GM21515 (cell line): ENCODE results near the gene PPFIBP2.

Experiments
- ATAC-seq: cut with Tn5 transposase; IDR thresholded peaks from one replicate; pipeline ENCODE4 v1.9.1; 2021; ENCODE audit not compliant: unreplicated experiment

The PPFIBP2 gene

GRCh38 chr11:7595951-7596350 lies 82.2 kb downstream of the PPFIBP2 start:
- no peak for ATAC-seq

DNA sequence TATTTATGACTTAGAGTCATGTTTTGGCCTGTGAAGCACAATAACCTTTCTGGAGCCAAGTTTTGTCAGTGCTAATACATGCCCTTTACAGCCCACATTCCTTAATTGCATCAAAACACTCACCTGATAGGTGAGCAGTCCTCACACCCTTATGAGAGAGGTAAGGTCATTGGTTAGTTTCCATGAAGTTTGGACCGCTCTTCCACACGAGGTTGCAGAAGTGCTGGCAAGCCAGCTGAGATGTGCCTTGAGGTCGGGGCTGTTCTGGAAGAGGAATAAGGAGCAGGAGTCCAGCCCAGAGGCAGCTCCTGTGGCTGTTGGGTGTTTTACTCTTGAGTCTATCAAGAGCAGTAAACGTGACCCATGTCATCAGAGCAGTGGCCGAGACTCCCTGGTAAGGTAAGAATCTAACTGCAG lies 83.2 kb downstream of the PPFIBP2 start:
- ATAC-seq, result no peak

DNA sequence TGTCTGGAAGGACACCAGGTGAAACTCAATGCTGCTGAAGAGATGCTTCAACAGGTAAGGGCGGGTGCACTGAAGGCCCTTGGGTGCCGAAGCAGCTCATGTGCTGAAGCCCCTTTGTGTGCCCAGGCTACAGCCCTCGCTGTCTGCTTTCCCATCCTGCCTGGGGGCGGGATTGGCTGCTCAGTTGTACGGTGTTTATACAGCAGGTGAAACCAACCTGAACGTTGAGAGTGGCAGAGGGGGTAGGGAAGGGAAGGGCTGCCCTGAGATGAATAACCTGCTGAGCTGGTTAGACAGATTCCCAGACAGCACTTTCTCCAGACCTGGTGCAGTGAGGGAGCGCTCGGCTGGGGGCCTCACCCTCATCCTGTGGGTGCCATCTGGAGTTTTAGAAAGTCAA lies 83.8 kb downstream of the PPFIBP2 start:
- no peak for ATAC-seq

GRCh38 chr11:7599209-7599608 lies 85.4 kb downstream of the PPFIBP2 start:
- ATAC-seq, result no peak

DNA sequence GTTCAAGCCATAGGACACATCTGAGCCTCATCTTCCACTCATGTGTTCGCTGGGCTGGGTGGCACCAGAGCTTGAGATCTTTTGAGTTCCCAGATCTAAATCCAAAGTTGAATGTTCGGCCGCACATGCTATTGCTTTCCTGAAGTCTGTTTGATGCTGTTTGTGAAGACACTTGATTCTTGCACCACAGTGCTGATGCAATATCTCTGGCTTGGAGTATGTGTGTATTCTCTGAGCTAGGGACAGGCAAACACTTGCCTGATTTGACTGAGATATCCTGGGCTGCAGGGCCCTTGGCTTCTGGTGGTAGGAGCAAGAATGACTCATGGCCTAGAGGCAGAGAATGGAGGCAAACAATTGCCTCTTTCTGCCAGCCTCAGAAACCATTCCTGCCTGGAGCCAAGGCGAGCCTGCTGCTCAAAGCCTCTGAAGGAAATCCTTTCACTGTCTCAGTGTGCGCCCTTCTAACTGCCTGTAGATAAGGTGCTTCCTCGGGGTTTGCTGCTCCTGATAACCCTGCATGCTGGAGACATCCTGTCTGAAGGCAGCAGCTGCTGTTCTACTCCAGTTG lies 86.5 kb downstream of the PPFIBP2 start:
- ATAC-seq, result no peak

DNA sequence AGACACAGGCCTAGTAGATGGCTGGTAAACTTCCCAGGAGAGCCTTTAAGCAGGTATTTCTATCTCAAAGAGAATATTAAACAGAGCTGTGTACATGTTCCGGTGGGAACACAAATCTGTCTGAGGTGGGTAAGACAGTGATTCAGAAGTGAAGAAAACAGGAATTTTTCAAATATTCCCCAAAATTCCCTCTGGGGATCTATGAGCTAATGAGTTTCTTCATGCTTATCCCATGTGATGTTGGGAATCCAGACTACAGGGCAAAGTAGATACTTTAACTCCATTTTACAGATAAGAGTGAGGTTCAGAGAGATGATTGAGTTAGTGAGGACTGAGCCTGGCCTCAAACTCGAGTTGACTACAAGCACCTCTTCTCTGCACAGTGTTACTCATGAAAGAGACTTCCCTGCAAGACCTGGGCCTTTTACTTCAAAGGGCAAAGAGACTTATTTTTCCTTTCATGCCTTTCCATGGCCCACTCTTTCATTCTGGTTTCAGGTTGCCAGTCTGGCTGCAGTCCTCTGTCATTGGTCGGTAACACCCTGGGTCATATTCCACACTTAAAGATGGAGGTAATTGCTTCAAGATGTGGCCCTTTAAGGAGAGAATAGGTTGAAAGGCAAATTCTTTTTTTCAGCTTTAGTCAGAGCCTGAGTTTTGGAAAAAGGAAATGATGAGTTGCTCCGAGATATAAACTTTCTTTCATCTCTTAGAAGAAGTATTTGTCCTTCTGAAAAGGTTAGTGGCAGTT lies 89.4 kb downstream of the PPFIBP2 start:
- no peak for ATAC-seq

DNA sequence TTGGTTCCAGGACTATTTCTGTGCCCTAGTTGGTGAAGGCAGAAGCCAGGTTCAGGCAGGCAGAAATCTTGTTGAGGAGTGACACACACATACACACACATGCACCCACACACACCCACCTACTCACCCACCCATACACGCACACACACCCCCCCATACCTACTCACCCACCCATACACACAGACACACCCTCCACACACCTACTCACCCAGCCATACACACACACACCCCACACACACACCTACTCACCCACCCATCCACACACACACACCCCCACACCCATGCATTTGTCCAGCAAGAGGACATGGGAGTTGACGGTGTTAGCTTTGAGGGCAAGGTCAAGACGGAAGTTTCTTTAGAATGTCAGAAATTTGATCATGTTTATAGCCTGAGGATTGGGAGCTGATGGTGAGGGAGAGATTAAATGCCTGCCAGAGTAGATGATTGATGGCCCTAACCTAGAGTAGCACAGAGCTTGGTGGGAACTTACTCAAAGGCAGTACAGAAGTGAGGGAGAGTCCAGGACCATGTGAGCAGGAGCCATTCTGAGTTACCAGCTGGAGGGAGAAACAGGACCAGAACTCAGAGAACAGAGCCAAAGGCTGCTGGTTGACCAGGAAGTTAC lies 90.6 kb downstream of the PPFIBP2 start:
- no peak for ATAC-seq

GRCh38 chr11:7605186-7605943 lies 91.6 kb downstream of the PPFIBP2 start:
- no peak for ATAC-seq

DNA sequence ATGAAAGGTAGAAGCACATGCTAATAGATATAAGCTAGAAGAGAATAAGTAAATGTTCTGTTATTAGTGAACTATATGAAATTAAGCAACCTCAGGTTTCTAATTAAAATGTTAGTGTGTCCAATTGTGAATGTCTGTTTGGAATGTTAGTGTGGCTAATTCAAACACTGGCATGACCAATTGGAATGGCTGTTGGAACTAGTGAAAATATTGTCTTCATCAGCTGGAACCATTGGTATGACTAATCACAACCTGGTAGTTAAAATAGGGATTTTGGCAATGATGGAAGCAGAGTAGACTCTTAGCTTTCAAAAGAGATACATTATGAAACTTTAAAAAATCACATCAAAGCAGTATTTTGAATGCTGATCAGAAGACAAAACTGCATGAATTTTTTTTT lies 92.7 kb downstream of the PPFIBP2 start:
- ATAC-seq, result no peak

GRCh38 chr11:7609015-7609414 lies 95.2 kb downstream of the PPFIBP2 start:
- ATAC-seq, result no peak

DNA sequence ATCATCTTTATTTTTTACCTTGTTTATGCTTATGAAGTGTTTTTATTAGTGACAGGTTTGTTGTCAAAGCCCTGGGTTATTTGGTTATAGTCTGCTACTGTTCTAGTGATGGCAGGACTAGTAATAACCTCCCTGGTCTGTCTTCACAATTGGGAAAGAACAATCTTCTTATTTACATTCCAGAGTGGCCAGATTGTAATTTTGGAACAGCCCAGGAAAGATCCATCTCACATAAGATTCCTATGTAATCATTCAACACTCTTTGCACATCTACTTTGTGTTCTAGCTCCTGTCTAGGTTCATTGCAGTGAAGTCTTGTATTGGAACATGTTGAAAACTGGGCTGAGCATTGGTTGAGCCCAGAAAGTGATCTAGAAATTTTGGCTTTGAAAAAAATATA lies 95.7 kb downstream of the PPFIBP2 start:
- no peak for ATAC-seq

DNA sequence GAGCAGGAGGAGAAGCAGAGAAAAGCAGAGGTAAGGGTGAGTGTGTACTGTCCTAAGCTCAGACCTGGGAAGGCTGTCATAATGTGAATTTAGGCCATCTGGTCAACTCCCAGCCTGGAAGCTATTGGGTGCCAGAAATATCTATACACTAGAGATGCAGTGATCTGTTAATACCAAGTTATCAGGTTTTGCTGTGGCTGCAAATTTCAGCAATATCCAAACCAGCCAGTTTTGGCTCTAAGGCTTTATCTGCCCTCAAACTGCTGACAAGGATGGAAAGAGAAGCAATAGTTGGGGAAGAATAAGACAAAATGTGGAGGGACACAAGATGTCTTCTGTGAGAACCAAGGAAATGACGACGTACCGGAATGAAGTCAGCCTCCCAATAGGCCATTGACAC lies 96.6 kb downstream of the PPFIBP2 start:
- no peak for ATAC-seq

GRCh38 chr11:7611411-7611810 lies 97.6 kb downstream of the PPFIBP2 start:
- no peak for ATAC-seq

DNA sequence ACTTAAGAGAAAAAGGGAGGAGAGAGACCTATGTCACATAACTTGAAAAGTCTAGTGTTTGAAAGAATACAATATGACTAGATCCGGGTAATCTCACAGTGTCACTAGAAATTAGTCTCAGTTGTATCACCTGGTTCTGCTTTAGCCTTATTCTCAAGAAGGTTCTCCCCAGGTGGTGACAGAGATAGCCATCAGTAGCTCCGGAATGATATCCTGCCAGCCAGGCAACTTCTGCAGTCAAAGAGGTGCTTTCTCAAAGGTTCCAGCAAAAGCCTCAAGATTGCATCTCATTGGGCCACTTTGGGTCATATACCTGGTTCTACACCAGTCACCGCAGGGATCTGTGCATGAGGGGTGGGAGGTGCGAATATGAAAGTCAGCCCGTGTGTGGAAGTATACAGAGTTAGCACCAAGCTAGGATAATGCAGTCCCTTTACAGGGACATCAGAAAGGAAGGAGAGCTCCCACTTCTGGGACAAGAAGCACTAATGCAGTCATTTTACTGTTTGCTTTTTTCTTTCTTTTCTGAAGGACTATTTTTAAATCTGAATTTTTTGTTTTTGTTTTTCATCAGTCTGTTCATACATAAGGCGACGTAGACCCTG lies 98.4 kb downstream of the PPFIBP2 start:
- no peak for ATAC-seq

DNA sequence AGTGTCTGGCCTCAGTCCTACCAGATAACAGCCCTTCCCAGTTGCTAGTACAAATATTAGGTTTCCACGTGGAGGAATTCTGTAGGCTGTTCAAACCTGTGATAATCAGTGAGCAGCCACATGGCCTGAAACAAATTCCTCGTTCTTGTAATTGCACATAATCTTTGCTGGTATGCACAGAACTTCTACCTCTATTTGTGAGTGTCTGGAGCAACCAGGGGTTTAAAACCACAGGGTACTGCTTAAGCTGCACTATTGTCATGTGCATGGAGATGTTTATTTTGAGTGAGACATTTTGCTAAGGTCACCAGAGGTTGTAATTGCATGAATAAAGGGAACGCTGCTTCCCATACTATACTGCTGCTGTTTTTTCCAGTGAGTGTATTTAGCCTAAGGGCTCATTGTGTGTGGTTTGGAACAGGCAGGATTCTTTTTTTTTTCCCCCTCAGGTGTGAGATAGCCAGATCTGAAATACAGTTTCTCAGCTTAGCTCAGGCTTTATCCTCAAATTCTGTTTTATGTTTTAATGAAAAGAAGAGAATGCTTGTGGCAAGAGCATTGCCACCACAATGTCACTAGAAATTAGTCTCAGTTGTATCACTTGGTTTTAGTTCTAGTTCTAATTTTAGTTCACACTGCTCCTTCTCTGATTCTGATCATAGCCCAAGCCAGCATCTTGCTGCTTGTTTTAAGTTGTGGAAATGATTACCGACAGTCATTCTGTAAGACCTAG lies 99.0 kb downstream of the PPFIBP2 start:
- ATAC-seq, result no peak

DNA sequence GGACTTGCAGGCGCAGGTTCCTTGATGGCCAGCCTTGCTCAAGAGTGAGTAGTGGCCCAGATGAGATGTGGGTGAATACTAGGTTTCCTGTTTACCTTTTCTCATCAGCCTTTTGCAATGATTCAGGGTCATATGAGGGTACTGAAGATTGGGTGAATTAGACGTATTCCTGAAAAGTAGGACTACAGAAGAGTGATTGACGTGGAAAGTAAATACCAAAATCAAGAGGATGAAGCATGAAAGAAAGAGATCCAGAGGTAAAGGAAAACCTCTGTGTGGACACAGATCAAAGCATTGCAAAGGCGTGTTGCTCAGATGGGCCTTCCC lies 99.6 kb downstream of the PPFIBP2 start:
- ATAC-seq, result no peak

- no peak for ATAC-seq
Measured at GRCh38 chr11:7614656-7615055, 100.9 kb downstream of the PPFIBP2 start.

GRCh38 chr11:7617032-7617431 lies 103.2 kb downstream of the PPFIBP2 start:
- ATAC-seq, result no peak

- no peak for ATAC-seq
Measured at GRCh38 chr11:7619322-7619721, 105.5 kb downstream of the PPFIBP2 start.

DNA sequence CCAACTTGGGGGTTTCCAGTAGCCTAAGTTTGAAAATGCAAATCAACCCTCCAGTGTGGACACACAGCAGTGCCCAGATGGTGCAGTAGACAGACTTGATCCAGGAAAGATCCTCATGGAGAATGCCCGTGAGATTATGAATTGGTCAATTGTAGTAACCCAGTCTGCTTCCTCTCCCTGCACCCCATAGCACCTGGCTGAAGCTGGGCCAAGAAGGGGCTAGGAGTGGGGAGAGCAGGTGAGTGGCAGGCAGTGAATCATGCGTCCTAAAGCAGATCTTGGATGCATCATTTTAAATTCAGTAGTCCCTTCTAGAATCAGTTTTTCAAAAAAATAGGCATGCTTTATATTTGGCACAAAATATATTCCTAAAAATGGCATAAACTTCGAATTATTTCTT lies 107.3 kb downstream of the PPFIBP2 start:
- no peak for ATAC-seq

- no peak for ATAC-seq
Measured at GRCh38 chr11:7621554-7621953, 107.8 kb downstream of the PPFIBP2 start.
